A673 (cell line): ENCODE data around the gene PKP1. TPM values are rescaled to one million over a fixed set of nuclear protein-coding genes. Genes with fewer than 3 reads are reported as not detected.

Experiments used
- BruUV-seq: library from RNA; stranded (reverse); fragments of 400-500 nt; replicated peaks from 2 replicates; lab custom pipeline; 2021; lab: Mats Ljungman, UMichigan
- CTCF ChIA-PET: fragments of 300-600 bp; sonication (Branson Sonifier 250); formaldehyde crosslinking; loops from one replicate; lab custom pipeline; 2022; ENCODE audit warnings: antibody characterized with exemption; lab: Charles Lee
- POLR2A ChIA-PET: fragments of 300-600 bp; sonication (Branson Sonifier 250); formaldehyde crosslinking; loops from one replicate; lab custom pipeline; 2022; ENCODE audit warnings: antibody characterized with exemption; ENCODE audit not compliant: low non-redundant PET; lab: Charles Lee
- DNase-seq: peaks from one replicate; pipeline ENCODE4 v3.0.0-alpha.2; 2015; ENCODE audit warnings: low spot score
- H3K27ac ChIP-seq: fragments of 200-600 bp; sonication (generic); 2 replicates; pipeline ENCODE4 v1.5.1; 2016; ENCODE audit warnings: mixed run types, low read depth, mild to moderate bottlenecking, mixed read lengths, antibody characterized with exemption, low read length; ENCODE audit not compliant: poor library complexity, severe bottlenecking
- H3K27me3 ChIP-seq: fragments of 200-600 bp; sonication (generic); replicated peaks from 2 replicates; pipeline ENCODE4 v1.6.1; 2017; ENCODE audit warnings: mixed run types, low read depth, mild to moderate bottlenecking, mixed read lengths, antibody characterized with exemption, low read length; ENCODE audit not compliant: insufficient read depth, poor library complexity
- H3K36me3 ChIP-seq: fragments of 200-600 bp; sonication (generic); 2 replicates; pipeline ENCODE4 v1.6.1; 2016; ENCODE audit warnings: mixed run types, mild to moderate bottlenecking, mixed read lengths, antibody characterized with exemption, low read length; ENCODE audit not compliant: insufficient read depth, poor library complexity, severe bottlenecking
- H3K4me1 ChIP-seq: fragments of 200-600 bp; sonication (generic); 2 replicates; pipeline ENCODE4 v1.6.1; 2017; ENCODE audit warnings: mixed run types, mild to moderate bottlenecking, mixed read lengths, antibody characterized with exemption, low read length; ENCODE audit not compliant: insufficient read depth, poor library complexity, severe bottlenecking
- H3K4me3 ChIP-seq: fragments of 200-600 bp; sonication (generic); 2 replicates; pipeline ENCODE4 v1.5.1; 2016; ENCODE audit warnings: low read depth, mixed run types, mild to moderate bottlenecking, mixed read lengths, low read length; ENCODE audit not compliant: poor library complexity, severe bottlenecking
- H3K9me3 ChIP-seq: fragments of 200-600 bp; sonication (generic); 2 replicates; pipeline ENCODE4 v1.6.1; 2016; ENCODE audit warnings: mixed run types, low read depth, mild to moderate bottlenecking, mixed read lengths, antibody characterized with exemption, low read length; ENCODE audit not compliant: poor library complexity, severe bottlenecking
- CTCF ChIP-seq: fragments of 300-800, 200-600 bp; sonication (generic); conservative IDR thresholded peaks from 2 replicates; pipeline ENCODE4 v1.5.1; 2017; ENCODE audit warnings: low read depth, mild to moderate bottlenecking, antibody characterized with exemption, low read length, moderate library complexity, mixed read lengths
- EZH2 ChIP-seq: fragments of 200-600 bp; sonication (generic); IDR thresholded peaks from 2 replicates; pipeline ENCODE4 v1.6.1; 2017; ENCODE audit warnings: borderline replicate concordance, low read depth, mild to moderate bottlenecking, mixed read lengths, antibody characterized with exemption, low read length; ENCODE audit not compliant: poor library complexity, severe bottlenecking
- intact Hi-C: fragments of 100-400 bp; cut with micrococcal nuclease; formaldehyde crosslinking; loops from one replicate; pipeline ENCODE4 v1.10.0; 2022; ENCODE audit not compliant: unreplicated experiment
- total RNA-seq: library from RNA; stranded (reverse); gene quantifications from 2 replicates; pipeline ENCODE4 v1.2.3, GENCODE V29; 2021

PKP1 gene
- total RNA-seq, 1 experiment from 2014 or later: 535 TPM

- Histone ChIP-seq H3K4me3 (no peak overlapping the region), H3K36me3 (no peaks in the 10 kb centered on the region), H3K9me3 (no peaks in the 10 kb centered on the region), H3K27me3 (no peaks in the 10 kb centered on the region), H3K27ac (no peak overlapping the region), H3K4me1 (no peaks in the 10 kb centered on the region)
- ChIA-PET CTCF (no interaction called here), POLR2A (no interaction called here)
- no TSS peak for BruUV-seq
- TF ChIP-seq EZH2 (no peak), CTCF (no peak)
- intact Hi-C loops: no loop called here
- DNase-seq: no peak
These were observed 97.8 kb downstream of the PKP1 start for GRCh38 chr1:201381130-201381529.

Other genes starting within 250 kb of the PKP1 start
- gene CACNA1S, start 171.1 kb upstream of the PKP1 start, total RNA-seq: not detected in 2 replicates
- 0.22 TPM in 1 of 2 replicates, not detected in the other for gene ASCL5, start 156.3 kb upstream of the PKP1 start, total RNA-seq
- 69.7 and 80.3 TPM in 2 replicates for gene TMEM9, start 129.0 kb upstream of the PKP1 start, total RNA-seq
- gene IGFN1, start 92.7 kb upstream of the PKP1 start, total RNA-seq: 1.0 and 1.2 TPM in 2 replicates
- 0.90 and 2.3 TPM in 2 replicates for gene TNNT2, start 94.2 kb downstream of the PKP1 start, total RNA-seq
- not detected in 2 replicates for gene LAD1, start 115.8 kb downstream of the PKP1 start, total RNA-seq
- gene TNNI1, start 138.2 kb downstream of the PKP1 start, total RNA-seq: not detected in 2 replicates
- 23.9 and 24.1 TPM in 2 replicates for gene PHLDA3, start 185.7 kb downstream of the PKP1 start, total RNA-seq
- gene CSRP1, start 223.6 kb downstream of the PKP1 start, total RNA-seq: 402 and 517 TPM in 2 replicates